ENCODE results near the gene LLGL2.
"Not testable (repeated sequence)": the region's sequence is repeated elsewhere in the genome, so short reads cannot be mapped to it uniquely, and the experiment has no call there.

LLGL2 gene

GRCh38 chr17:75568412-75569255 is 43.1 kb downstream of the LLGL2 start:
- no peak for DNase-seq (ENCODE audit: low read depth in 2 of 2)

GRCh38 chr17:75570034-75570676 is 44.7 kb downstream of the LLGL2 start:
- no peak for DNase-seq (ENCODE audit: low read depth in 2 of 2)

GRCh38 chr17:75570772-75571171 is 45.3 kb downstream of the LLGL2 start:
- DNase-seq (ENCODE audit: low read depth in 2 of 2), result no peak

GRCh38 chr17:75571197-75571884 is 45.8 kb downstream of the LLGL2 start:
- DNase-seq (ENCODE audit: low read depth in 2 of 2), result no peak

- DNase-seq (ENCODE audit: low read depth in 2 of 2), result no peak
These were observed 46.4 kb downstream of the LLGL2 start for GRCh38 chr17:75571885-75572215.

GRCh38 chr17:75572713-75573539 is 47.4 kb downstream of the LLGL2 start:
- DNase-seq (ENCODE audit: low read depth in 2 of 2), result no peak

- DNase-seq (ENCODE audit: low read depth in 2 of 2), result no peak
These were observed 48.1 kb downstream of the LLGL2 start for GRCh38 chr17:75573540-75573957.

- no peak for DNase-seq (ENCODE audit: low read depth in 2 of 2)
These were observed 48.5 kb downstream of the LLGL2 start for GRCh38 chr17:75573994-75574393.

- no peak for DNase-seq (ENCODE audit: low read depth in 2 of 2)
These were observed 49.0 kb downstream of the LLGL2 start for GRCh38 chr17:75574404-75575036.

GRCh38 chr17:75575197-75575596 is 49.7 kb downstream of the LLGL2 start:
- no peak for DNase-seq (ENCODE audit: low read depth in 2 of 2)

GRCh38 chr17:75575728-75576127 is 50.2 kb downstream of the LLGL2 start:
- no peak for DNase-seq (ENCODE audit: low read depth in 2 of 2)

GRCh38 chr17:75576661-75577060 is 51.2 kb downstream of the LLGL2 start:
- no peak for DNase-seq (ENCODE audit: low read depth in 2 of 2)

- DNase-seq (ENCODE audit: low read depth in 2 of 2), result not testable (repeated sequence)
These were observed 55.7 kb downstream of the LLGL2 start for GRCh38 chr17:75581121-75581725.

- DNase-seq (ENCODE audit: low read depth in 2 of 2), result not testable (repeated sequence)
These were observed 57.7 kb downstream of the LLGL2 start for GRCh38 chr17:75583197-75583596.

GRCh38 chr17:75584849-75585175 is 59.3 kb downstream of the LLGL2 start:
- DNase-seq (ENCODE audit: low read depth in 2 of 2), result no peak

GRCh38 chr17:75587675-75588595 is 62.4 kb downstream of the LLGL2 start, which contains the start of gene MYO15B:
TSS of gene MYO15B (plus strand) at chr17:75587800. CDS start at chr17:75588058, 258 bp downstream.
- DNase-seq (ENCODE audit: low read depth in 2 of 2), result no peak

- no peak for DNase-seq (ENCODE audit: low read depth in 2 of 2)
These were observed 63.1 kb downstream of the LLGL2 start for GRCh38 chr17:75588596-75589011.

GRCh38 chr17:75589012-75589918 is 63.8 kb downstream of the LLGL2 start:
- peak; percentile 58 to 63 for DNase-seq (ENCODE audit: low read depth in 2 of 2)

- DNase-seq (ENCODE audit: low read depth in 2 of 2), result no peak
These were observed 64.4 kb downstream of the LLGL2 start for GRCh38 chr17:75589919-75590303.
